Stimulated activated CD4-positive, alpha-beta T cell treated with anti-CD3 and anti-CD28 coated beads, Interleukin-15, amount 100 ng/mL, for 1 hour (primary cell): Measurements from ENCODE around the gene RPL4.
"Not testable (repeated sequence)": the region's sequence is repeated elsewhere in the genome, so short reads cannot be mapped to it uniquely, and the experiment has no call there.

Experiments
- DNase-seq, 2 donors: peaks; one replicate each; pipeline ENCODE4 v3.0.0-alpha.2; 2020; ENCODE audit warnings: low read depth in 1 of 2, low spot score in 1 of 2

The RPL4 gene

GRCh38 chr15:66491846-66492245 is 12.8 kb downstream of the RPL4 start:
- no peak for DNase-seq

- no peak for DNase-seq
These were observed 15.4 kb downstream of the RPL4 start for GRCh38 chr15:66489179-66489791.

GRCh38 chr15:66488525-66488924 is 16.1 kb downstream of the RPL4 start:
- DNase-seq = no peak

- no peak for DNase-seq
These were observed 17.8 kb downstream of the RPL4 start for GRCh38 chr15:66486887-66487286.

GRCh38 chr15:66484539-66485112 is 20.0 kb downstream of the RPL4 start:
- no peak for DNase-seq

GRCh38 chr15:66483131-66483566 is 21.5 kb downstream of the RPL4 start:
- no peak for DNase-seq

GRCh38 chr15:66482539-66482938 is 22.1 kb downstream of the RPL4 start:
- no peak for DNase-seq

GRCh38 chr15:66481107-66481856 is 23.4 kb downstream of the RPL4 start:
- no peak for DNase-seq

GRCh38 chr15:66480267-66480666 is 24.4 kb downstream of the RPL4 start:
- DNase-seq = no peak

GRCh38 chr15:66477011-66477410 is 27.6 kb downstream of the RPL4 start:
- no peak for DNase-seq

GRCh38 chr15:66476535-66476934 is 28.1 kb downstream of the RPL4 start:
- no peak for DNase-seq

GRCh38 chr15:66474963-66475362 is 29.7 kb downstream of the RPL4 start:
- DNase-seq = no peak

GRCh38 chr15:66474135-66474534 is 30.5 kb downstream of the RPL4 start:
- DNase-seq = no peak

GRCh38 chr15:66472176-66472999 is 32.3 kb downstream of the RPL4 start:
- no peak for DNase-seq

GRCh38 chr15:66470825-66471224 is 33.8 kb downstream of the RPL4 start:
- not testable (repeated sequence) for DNase-seq

- DNase-seq = not testable (repeated sequence)
These were observed 37.3 kb downstream of the RPL4 start for GRCh38 chr15:66467162-66468040.

- DNase-seq = not testable (repeated sequence)
These were observed 39.4 kb downstream of the RPL4 start for GRCh38 chr15:66465294-66465693.

GRCh38 chr15:66462627-66463026 is 42.0 kb downstream of the RPL4 start:
- no peak for DNase-seq

- no peak for DNase-seq
These were observed 42.7 kb downstream of the RPL4 start for GRCh38 chr15:66461917-66462316.

- DNase-seq = not testable (repeated sequence)
These were observed 43.4 kb downstream of the RPL4 start for GRCh38 chr15:66461294-66461693.
